MM.1S (cell line): ENCODE measurements around the gene NBEAL2.

Source experiments
- DNase-seq: peaks from one replicate; pipeline ENCODE4 v3.0.0-alpha.2; 2015
- H2AFZ ChIP-seq: fragments of 300-600 bp; sonication (generic); 2 replicates; pipeline ENCODE4 v1.6.0; 2016; ENCODE audit warnings: antibody characterized with exemption, low read length
- H3F3A ChIP-seq: fragments of 300-600 bp; sonication (generic); 2 replicates; pipeline ENCODE4 v1.6.1; 2016; ENCODE audit warnings: mild to moderate bottlenecking, antibody characterized with exemption, low read length, moderate library complexity, mixed read lengths; ENCODE audit not compliant: insufficient read depth
- H3K27ac ChIP-seq: fragments of 300-600 bp; sonication (generic); 2 replicates; pipeline ENCODE4 v1.5.1; 2016; ENCODE audit warnings: mild to moderate bottlenecking, low read length
- H3K27me3 ChIP-seq: fragments of 300-600 bp; sonication (generic); replicated peaks from 2 replicates; pipeline ENCODE4 v1.6.0; 2016; ENCODE audit warnings: low read length; ENCODE audit not compliant: insufficient read depth
- H3K36me3 ChIP-seq: fragments of 300-600 bp; sonication (generic); replicated peaks from 2 replicates; pipeline ENCODE4 v1.6.1; 2016; ENCODE audit warnings: mild to moderate bottlenecking, low read length, mixed read lengths; ENCODE audit not compliant: insufficient read depth
- H3K4me1 ChIP-seq: fragments of 300-600 bp; sonication (generic); 2 replicates; pipeline ENCODE4 v1.6.1; 2016; ENCODE audit warnings: low read length, mixed read lengths
- H3K4me2 ChIP-seq: fragments of 300-600 bp; sonication (generic); 2 replicates; pipeline ENCODE4 v1.6.0; 2016; ENCODE audit warnings: low read depth, low read length
- H3K4me3 ChIP-seq: fragments of 300-600 bp; sonication (generic); 2 replicates; pipeline ENCODE4 v1.5.1; 2016; ENCODE audit warnings: low read length, mixed read lengths
- H3K79me2 ChIP-seq: fragments of 300-600 bp; sonication (generic); 2 replicates; pipeline ENCODE4 v1.6.1; 2016; ENCODE audit warnings: mixed run types, low read length, mixed read lengths
- H3K9ac ChIP-seq: fragments of 300-600 bp; sonication (generic); 2 replicates; pipeline ENCODE4 v1.6.1; 2016; ENCODE audit warnings: low read length, mixed read lengths
- H3K9me2 ChIP-seq: fragments of 300-600 bp; sonication (generic); replicated peaks from 2 replicates; pipeline ENCODE4 v1.6.1; 2016; ENCODE audit warnings: mild to moderate bottlenecking, low read length, mixed read lengths; ENCODE audit not compliant: insufficient read depth
- H3K9me3 ChIP-seq: fragments of 300-600 bp; sonication (generic); replicated peaks from 2 replicates; pipeline ENCODE4 v1.6.1; 2016; ENCODE audit warnings: mild to moderate bottlenecking, low read length, mixed read lengths; ENCODE audit not compliant: insufficient read depth
- H4K20me1 ChIP-seq: fragments of 300-600 bp; sonication (generic); 2 replicates; pipeline ENCODE4 v1.6.1; 2016; ENCODE audit warnings: mild to moderate bottlenecking, low read length, moderate library complexity, mixed read lengths; ENCODE audit not compliant: insufficient read depth
- CTCF ChIP-seq: fragments of 300-600 bp; sonication (generic); IDR thresholded peaks from 2 replicates; pipeline ENCODE4 v1.5.1; 2016; ENCODE audit warnings: antibody characterized with exemption, low read length, mixed read lengths
- EZH2 ChIP-seq: fragments of 300-600 bp; sonication (generic); optimal IDR thresholded peaks from 2 replicates; pipeline ENCODE3; 2017; ENCODE audit warnings: low read depth, mild to moderate bottlenecking, antibody characterized with exemption, low read length, mixed read lengths
- EZH2phosphoT487 ChIP-seq: fragments of 300-600 bp; sonication (generic); IDR thresholded peaks from 2 replicates; pipeline ENCODE4 v1.6.1; 2018; ENCODE audit warnings: antibody characterized with exemption, low read length

Gene NBEAL2

GRCh38 chr3:46930945-46931403 is 48.5 kb upstream of the NBEAL2 start:
- peaks cover 58% of the 10 kb centered on the region for H3K4me1 ChIP-seq
- no peak overlapping the region for H3K9ac ChIP-seq
- TF ChIP-seq EZH2phosphoT487, result no peak
- no peak for TF ChIP-seq EZH2
- no peak for TF ChIP-seq CTCF
- H3F3A ChIP-seq, result peaks cover 22% of the 10 kb centered on the region
- 0 out of 2 replicates have a peak, but pooled peaks cover 7% of the 10 kb centered on the region for H3K36me3 ChIP-seq
- H3K79me2 ChIP-seq, result peaks cover 86% of the 10 kb centered on the region
- no peak overlapping the region for H3K4me3 ChIP-seq
- no peaks in the 10 kb centered on the region for H3K9me3 ChIP-seq
- no peak overlapping the region for H3K27ac ChIP-seq
- no peaks in the 10 kb centered on the region for H3K27me3 ChIP-seq
- no peak overlapping the region; the same call in 1 of the 2 replicates for H3K4me2 ChIP-seq
- H3K9me2 ChIP-seq, result no peaks in the 10 kb centered on the region
- H4K20me1 ChIP-seq, result peaks cover 33% of the 10 kb centered on the region
- no peak for DNase-seq
- no peak overlapping the region for H2AFZ ChIP-seq

GRCh38 chr3:46931631-46932331 is 47.7 kb upstream of the NBEAL2 start:
- Histone ChIP-seq H3K4me3 (no peak overlapping the region), H3K4me2 (peak overlapping the region; percentile 1; the same call in 1 of the 2 replicates), H3K9me2 (no peaks in the 10 kb centered on the region), H3K27ac (no peak overlapping the region), H3K79me2 (peaks cover 86% of the 10 kb centered on the region), H4K20me1 (peaks cover 33% of the 10 kb centered on the region), H3F3A (peaks cover 20% of the 10 kb centered on the region), H3K4me1 (peaks cover 50% of the 10 kb centered on the region), H3K9ac (no peak overlapping the region), H2AFZ (no peak overlapping the region), H3K27me3 (no peaks in the 10 kb centered on the region), H3K9me3 (no peaks in the 10 kb centered on the region), H3K36me3 (0 out of 2 replicates have a peak, but pooled peaks cover 7% of the 10 kb centered on the region)
- no peak for DNase-seq
- TF ChIP-seq EZH2phosphoT487 (no peak), CTCF (no peak), EZH2 (no peak)

GRCh38 chr3:46932455-46933225 is 46.8 kb upstream of the NBEAL2 start:
- Histone ChIP-seq H3K36me3 (0 out of 2 replicates have a peak, but pooled peaks cover 7% of the 10 kb centered on the region), H3F3A (peaks cover 11% of the 10 kb centered on the region), H3K79me2 (peaks cover 89% of the 10 kb centered on the region), H3K4me1 (peaks cover 41% of the 10 kb centered on the region), H3K4me3 (no peak overlapping the region), H3K27me3 (no peaks in the 10 kb centered on the region), H3K9ac (no peak overlapping the region), H2AFZ (no peak overlapping the region), H4K20me1 (peaks cover 31% of the 10 kb centered on the region), H3K4me2 (no peak overlapping the region), H3K27ac (no peak overlapping the region), H3K9me3 (no peaks in the 10 kb centered on the region), H3K9me2 (no peaks in the 10 kb centered on the region)
- no peak for TF ChIP-seq EZH2
- no peak for TF ChIP-seq EZH2phosphoT487
- no peak for TF ChIP-seq CTCF
- DNase-seq, result no peak
